GM21367 (cell line): ENCODE data around the gene GRID2.

ENCODE experiments used
- ATAC-seq: cut with Tn5 transposase; IDR thresholded peaks from one replicate; pipeline ENCODE4 v1.9.1; 2021; ENCODE audit not compliant: unreplicated experiment

GRID2 gene

GRCh38 chr4:92521941-92522340 lies 218.2 kb downstream of the GRID2 start:
- ATAC-seq, result no peak

GRCh38 chr4:92522356-92522755 lies 218.6 kb downstream of the GRID2 start:
- ATAC-seq, result no peak

GRCh38 chr4:92524131-92524530 lies 220.4 kb downstream of the GRID2 start:
- no peak for ATAC-seq

DNA sequence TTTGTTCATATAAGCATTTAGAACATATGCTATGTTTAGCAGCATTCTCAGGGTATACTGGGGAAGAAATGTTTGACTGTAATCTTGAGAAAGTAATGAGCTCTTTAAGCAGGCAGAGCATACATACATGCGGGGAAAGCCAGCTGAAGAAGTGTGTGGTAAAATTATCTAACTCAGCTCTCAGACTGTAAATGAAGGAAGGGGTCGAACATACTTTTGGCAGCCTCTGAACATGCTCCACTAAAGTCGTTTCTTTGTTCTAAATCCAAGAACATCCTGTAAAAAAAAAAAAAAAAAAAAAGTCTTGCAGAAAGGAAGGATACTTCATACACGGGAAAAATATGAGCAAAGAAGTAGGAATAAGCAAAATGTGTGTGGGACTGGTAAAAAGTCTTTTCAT lies 224.8 kb downstream of the GRID2 start:
- ATAC-seq, result no peak

DNA sequence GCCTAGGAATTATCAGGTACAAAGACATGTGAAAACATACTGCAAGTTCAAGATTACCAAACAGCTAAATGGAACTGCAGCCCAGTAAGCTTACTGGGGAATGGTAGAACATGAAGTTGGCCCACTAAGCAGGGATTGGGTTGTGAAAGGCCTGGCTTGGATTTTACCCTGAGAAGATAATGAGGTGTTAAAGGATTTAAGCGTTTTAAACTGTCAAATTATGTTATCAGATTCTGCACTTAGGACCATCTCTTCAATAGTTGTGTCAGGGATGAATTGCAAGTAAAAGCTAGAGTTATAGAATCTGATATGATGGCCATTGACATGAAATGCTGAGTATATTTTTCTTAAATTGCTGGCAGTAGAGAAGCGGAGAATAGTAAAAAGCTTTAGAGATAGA lies 225.7 kb downstream of the GRID2 start:
- ATAC-seq, result no peak

GRCh38 chr4:92535599-92535998 lies 231.8 kb downstream of the GRID2 start:
- ATAC-seq, result no peak

DNA sequence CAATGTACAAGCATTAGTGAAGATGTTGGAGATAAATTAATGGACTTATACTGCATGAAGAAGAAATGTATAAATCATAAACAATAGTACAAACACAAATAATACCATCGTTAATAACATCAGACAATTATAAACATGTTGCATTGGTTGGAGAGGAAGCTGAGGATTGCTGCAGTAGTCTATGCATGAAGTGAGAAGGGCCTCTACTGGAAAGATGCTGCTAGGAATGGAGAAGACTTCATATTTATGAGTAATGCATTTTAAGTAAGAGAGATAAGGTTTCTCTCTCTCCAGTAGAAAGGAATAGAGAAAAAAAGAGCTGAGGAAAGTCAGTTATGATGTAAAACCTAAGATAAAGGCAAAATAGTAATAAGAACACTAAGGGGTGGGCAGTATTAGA lies 247.8 kb downstream of the GRID2 start:
- no peak for ATAC-seq

GRCh38 chr4:92566269-92566668 lies 262.5 kb downstream of the GRID2 start:
- no peak for ATAC-seq

DNA sequence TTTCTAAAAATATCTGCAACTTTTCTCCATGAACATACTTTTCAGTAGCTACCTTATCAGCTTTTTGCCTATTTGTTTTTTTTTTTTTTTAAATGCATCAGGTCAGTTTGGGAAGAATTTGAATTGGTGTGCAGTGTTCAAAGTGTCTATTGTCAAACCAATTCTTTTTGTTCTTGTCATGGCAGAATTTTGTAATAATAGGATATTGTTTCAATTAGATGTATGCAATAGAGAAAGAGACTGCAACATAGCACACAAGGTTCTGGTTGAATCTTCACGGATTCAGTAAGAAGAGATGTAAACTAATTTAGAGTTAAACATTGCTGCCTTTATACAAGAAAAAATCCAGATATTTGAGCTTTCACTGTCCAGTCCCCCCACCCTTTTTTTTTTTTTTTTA lies 277.1 kb downstream of the GRID2 start:
- no peak for ATAC-seq

- no peak for ATAC-seq
Measured at GRCh38 chr4:92599044-92599443, 295.3 kb downstream of the GRID2 start.

DNA sequence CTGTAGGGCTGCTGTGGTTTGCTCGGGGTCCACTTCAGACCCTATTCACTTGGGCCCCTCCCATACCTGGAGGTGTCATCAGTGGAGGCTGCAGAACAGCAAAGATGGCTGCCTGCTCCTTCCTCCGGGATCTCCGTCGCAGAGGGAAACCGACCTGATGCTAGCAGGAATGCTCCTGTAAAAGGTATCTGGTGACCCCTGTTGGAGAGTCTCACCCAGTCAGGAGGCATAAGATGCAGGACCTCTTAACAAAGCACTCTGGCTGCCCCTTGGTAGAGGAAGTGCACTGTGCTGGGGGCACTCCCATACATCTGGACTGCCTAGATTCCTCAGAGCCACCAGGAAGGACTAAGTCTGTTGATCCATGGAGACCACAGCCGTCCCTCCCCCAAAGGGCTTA lies 296.9 kb downstream of the GRID2 start:
- no peak for ATAC-seq

- ATAC-seq, result no peak
Measured at GRCh38 chr4:92606227-92606626, 302.5 kb downstream of the GRID2 start.

- no peak for ATAC-seq
Measured at GRCh38 chr4:92615049-92615448, 311.3 kb downstream of the GRID2 start.

- no peak for ATAC-seq
Measured at GRCh38 chr4:92618968-92619367, 315.2 kb downstream of the GRID2 start.

DNA sequence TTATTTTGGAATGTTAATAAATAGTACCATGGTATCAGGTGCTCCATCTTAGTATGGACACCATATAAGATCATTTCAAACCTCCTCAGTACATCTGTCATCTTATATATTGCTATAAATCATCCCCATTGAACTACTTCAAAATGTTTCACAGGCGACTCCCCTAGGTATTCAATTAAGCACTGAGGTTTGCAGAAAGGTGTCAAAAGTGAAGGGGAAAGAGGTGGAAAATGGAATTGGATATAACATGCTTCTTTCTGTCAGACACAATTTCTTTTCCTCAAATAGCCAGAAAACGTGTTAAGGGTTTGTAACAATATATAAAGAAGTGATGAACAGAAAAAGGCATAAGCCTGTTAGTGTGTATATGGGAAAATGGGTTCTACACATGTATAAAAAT lies 325.5 kb downstream of the GRID2 start:
- no peak for ATAC-seq

- no peak for ATAC-seq
Measured at GRCh38 chr4:92634882-92635281, 331.1 kb downstream of the GRID2 start.

GRCh38 chr4:92636038-92636806 lies 332.5 kb downstream of the GRID2 start:
- ATAC-seq, result no peak

GRCh38 chr4:92641409-92641808 lies 337.6 kb downstream of the GRID2 start:
- no peak for ATAC-seq

GRCh38 chr4:92646826-92647225 lies 343.1 kb downstream of the GRID2 start:
- no peak for ATAC-seq

DNA sequence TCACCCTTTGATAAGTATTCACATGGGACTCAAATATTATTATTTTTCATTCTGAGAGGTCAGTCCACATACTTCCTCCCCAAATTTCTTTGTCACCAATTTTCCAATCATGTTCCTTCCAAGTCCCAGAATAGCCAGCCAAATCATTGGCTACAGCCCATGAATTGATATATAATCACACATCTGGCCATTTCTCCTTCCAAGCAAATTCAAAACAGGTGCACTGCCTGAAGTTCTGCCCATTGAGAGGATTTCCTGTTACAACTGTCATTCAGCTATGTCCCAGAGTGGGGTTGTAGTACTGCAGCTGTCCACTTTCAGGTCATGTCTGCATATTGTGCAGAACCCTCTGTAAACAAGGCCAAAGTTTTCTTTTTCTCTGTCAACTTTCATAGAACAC lies 347.8 kb downstream of the GRID2 start:
- ATAC-seq, result no peak

GRCh38 chr4:92654084-92654483 lies 350.3 kb downstream of the GRID2 start:
- no peak for ATAC-seq

- ATAC-seq, result no peak
Measured at GRCh38 chr4:92657695-92658094, 353.9 kb downstream of the GRID2 start.

DNA sequence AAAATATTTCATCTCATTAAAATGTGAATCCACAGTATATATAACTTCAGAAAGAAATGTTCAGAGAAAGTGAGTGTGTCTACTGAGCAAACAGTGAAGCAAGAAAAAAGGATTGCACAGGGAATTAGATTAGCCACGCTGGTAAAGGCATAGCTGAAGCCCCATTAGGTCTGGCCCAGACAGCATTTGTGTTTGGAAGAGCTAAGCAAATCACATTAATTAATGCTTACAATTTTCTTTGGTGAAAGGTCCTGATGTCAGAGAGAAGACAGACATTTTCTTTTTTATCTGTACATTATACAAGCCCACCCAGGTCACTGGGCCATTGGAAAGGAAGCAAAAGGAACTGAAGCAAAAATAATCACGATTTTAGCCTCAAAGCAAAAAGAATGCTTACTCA lies 354.6 kb downstream of the GRID2 start:
- no peak for ATAC-seq
